ENCODE data around the gene CERT1.

The CERT1 gene

GRCh38 chr5:75381456-75381855 lies 130.0 kb downstream of the CERT1 start:
- DNase-seq = no peak

- DNase-seq = no peak
Observed at GRCh38 chr5:75380099-75380498, 131.3 kb downstream of the CERT1 start.

- DNase-seq = no peak
Observed at GRCh38 chr5:75375414-75375813, 136.0 kb downstream of the CERT1 start.

GRCh38 chr5:75374394-75374814 lies 137.0 kb downstream of the CERT1 start:
- DNase-seq = no peak

GRCh38 chr5:75373862-75374261 lies 137.6 kb downstream of the CERT1 start:
- no peak for DNase-seq

- no peak for DNase-seq
Observed at GRCh38 chr5:75368391-75368790, 143.0 kb downstream of the CERT1 start.

GRCh38 chr5:75367401-75367800 lies 144.0 kb downstream of the CERT1 start:
- DNase-seq = no peak

- peak; percentile 22 for DNase-seq
Observed at GRCh38 chr5:75366787-75367186, 144.6 kb downstream of the CERT1 start.

- no peak for DNase-seq
Observed at GRCh38 chr5:75365740-75366139, 145.7 kb downstream of the CERT1 start.

GRCh38 chr5:75364571-75365280 lies 146.7 kb downstream of the CERT1 start:
- DNase-seq = no peak

- DNase-seq = no peak
Observed at GRCh38 chr5:75363726-75364495, 147.5 kb downstream of the CERT1 start.

GRCh38 chr5:75363111-75363510 lies 148.3 kb downstream of the CERT1 start:
- no peak for DNase-seq

- DNase-seq = no peak
Observed at GRCh38 chr5:75362474-75362975, 148.9 kb downstream of the CERT1 start.

- DNase-seq = no peak
Observed at GRCh38 chr5:75361310-75361709, 150.1 kb downstream of the CERT1 start.

GRCh38 chr5:75358117-75358516 lies 153.3 kb downstream of the CERT1 start:
- no peak for DNase-seq

- no peak for DNase-seq
Observed at GRCh38 chr5:75356719-75357118, 154.7 kb downstream of the CERT1 start.

- DNase-seq = no peak
Observed at GRCh38 chr5:75355236-75355635, 156.2 kb downstream of the CERT1 start.

- peak; percentile 52 for DNase-seq
Observed at GRCh38 chr5:75351139-75351926, 160.1 kb downstream of the CERT1 start.

GRCh38 chr5:75349663-75350062 lies 161.8 kb downstream of the CERT1 start:
- DNase-seq = no peak

GRCh38 chr5:75348241-75348640 lies 163.2 kb downstream of the CERT1 start:
- no peak for DNase-seq

GRCh38 chr5:75342836-75343235 lies 168.6 kb downstream of the CERT1 start:
- DNase-seq = no peak

- DNase-seq = no peak
Observed at GRCh38 chr5:75341934-75342333, 169.5 kb downstream of the CERT1 start.

GRCh38 chr5:75340714-75341478 lies 170.5 kb downstream of the CERT1 start:
- peak; percentile 21 for DNase-seq
